ENCODE results near the gene LCN12.

DNA sequence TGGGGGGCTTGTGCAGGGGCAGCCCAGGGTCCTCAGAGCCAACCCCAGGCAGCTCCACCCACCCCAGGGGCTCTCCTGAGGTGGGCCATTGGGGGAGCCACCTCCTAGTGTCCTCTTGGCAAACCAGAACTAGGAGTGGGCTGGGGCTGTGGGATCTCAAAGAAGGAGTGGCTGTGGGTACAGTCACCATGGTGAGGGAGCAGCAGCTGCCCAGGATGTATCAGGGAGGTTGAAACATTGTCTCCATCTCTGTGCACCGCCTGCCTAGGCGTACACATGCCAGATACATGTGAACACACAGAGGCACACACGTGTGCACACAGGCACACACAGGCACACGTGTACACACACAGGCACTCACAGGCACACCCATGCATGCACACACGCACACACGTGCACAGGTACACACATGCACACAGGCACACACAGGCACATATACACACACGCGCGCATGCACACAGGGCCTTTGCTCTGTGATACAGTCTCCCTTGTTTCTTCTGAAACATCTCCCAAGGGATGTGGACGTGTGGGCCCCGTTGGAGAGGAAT lies 10.7 kb downstream of the LCN12 start:
- TF ChIP-seq, protein P1, sequence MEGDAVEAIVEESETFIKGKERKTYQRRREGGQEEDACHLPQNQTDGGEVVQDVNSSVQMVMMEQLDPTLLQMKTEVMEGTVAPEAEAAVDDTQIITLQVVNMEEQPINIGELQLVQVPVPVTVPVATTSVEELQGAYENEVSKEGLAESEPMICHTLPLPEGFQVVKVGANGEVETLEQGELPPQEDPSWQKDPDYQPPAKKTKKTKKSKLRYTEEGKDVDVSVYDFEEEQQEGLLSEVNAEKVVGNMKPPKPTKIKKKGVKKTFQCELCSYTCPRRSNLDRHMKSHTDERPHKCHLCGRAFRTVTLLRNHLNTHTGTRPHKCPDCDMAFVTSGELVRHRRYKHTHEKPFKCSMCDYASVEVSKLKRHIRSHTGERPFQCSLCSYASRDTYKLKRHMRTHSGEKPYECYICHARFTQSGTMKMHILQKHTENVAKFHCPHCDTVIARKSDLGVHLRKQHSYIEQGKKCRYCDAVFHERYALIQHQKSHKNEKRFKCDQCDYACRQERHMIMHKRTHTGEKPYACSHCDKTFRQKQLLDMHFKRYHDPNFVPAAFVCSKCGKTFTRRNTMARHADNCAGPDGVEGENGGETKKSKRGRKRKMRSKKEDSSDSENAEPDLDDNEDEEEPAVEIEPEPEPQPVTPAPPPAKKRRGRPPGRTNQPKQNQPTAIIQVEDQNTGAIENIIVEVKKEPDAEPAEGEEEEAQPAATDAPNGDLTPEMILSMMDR (IDR thresholded peaks at IDR 0.05) = no peak
- TF ChIP-seq EZH2phosphoT487 (IDR thresholded peaks at IDR 0.05) (no peak), EZH2 (IDR thresholded peaks at IDR 0.05) (no peak)

Data from neural progenitor cell (in vitro differentiated cells).